ENCODE measurements around the gene CRYBB3.

CRYBB3 gene

DNA sequence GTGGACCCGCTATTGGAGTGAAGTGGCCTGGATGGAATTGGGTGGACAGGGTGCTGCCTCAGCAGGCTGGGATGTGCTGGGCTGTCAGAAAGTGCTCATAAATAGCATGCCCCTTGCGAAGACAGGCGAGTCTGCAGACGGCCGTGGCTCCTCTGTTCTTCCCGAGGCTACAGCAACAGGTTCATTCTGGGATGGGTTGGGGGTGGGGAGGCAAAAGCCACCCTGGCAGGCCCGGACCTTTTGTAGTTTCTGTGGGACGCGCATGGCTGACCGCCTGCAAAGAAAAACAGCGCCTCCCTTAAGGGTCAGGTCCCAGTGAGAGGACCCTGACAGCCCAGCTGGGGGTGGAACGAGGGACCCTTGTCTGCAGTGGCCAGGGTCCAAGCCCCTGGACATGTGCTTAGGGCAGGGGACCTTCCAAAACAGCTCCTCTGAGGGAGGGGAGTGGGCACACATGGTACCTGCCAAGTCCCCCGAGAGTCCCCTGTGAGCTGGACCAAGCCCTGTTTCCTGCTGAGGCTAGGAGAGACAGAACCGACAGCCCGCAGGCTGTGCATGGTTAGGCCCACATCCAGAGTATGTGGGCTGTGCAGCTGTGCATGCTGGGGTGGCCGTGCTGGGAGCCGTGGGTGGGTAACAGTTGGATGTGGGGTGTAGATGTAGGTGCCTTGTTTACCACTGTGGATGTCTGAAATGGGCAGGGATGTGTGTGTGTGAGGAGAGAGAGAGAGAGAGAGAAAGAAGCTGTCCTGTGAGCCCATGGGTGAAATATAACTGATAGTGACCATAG is at the start of gene CRYBB3:
Gene CRYBB3, plus strand, starts transcription at position 128 of the 790 bp plus-strand sequence. CDS start 1,539 bp downstream, outside the sequence.
- FAIRE-seq, result no peak
- DNase-seq (ENCODE audit: insufficient read length, low spot score), result no peak
- TF ChIP-seq, protein P1, sequence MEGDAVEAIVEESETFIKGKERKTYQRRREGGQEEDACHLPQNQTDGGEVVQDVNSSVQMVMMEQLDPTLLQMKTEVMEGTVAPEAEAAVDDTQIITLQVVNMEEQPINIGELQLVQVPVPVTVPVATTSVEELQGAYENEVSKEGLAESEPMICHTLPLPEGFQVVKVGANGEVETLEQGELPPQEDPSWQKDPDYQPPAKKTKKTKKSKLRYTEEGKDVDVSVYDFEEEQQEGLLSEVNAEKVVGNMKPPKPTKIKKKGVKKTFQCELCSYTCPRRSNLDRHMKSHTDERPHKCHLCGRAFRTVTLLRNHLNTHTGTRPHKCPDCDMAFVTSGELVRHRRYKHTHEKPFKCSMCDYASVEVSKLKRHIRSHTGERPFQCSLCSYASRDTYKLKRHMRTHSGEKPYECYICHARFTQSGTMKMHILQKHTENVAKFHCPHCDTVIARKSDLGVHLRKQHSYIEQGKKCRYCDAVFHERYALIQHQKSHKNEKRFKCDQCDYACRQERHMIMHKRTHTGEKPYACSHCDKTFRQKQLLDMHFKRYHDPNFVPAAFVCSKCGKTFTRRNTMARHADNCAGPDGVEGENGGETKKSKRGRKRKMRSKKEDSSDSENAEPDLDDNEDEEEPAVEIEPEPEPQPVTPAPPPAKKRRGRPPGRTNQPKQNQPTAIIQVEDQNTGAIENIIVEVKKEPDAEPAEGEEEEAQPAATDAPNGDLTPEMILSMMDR (IDR thresholded peaks at IDR 0.05; ENCODE audit: insufficient read depth, missing control alignments), result no peak

DNA sequence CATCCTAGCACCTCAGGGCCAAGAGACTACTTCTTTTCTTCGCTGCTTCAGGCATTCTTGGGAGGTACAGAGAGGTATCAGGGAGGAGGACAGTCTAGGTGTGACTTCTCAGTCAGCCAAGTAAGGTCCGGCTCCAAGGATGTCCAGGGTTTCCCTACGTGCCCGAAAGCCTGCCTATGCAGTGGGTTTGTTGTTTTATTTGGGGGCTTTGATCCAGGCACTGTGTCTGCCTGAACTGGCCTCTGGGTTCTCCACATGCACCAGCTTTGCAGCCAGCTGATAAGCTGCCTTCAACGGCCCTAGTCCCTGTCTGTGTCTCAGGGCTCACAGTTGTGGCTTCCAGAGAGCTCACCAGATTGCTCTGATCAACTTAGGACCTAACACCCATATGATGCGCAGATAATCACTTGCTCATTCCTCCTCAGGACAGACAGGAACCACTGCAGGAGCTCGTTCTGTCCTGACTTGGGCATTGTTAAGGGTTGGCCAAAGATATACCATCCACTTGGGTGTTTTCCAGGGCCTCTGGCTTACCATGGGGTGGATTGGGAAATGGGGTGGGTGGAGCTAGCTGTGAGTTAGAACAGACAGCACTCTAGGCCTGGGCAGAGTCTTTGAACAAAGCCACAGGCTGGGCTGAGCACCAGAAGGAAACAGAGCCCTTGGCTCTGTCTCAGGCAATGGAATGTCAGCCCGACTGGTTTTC is 45.5 kb upstream of the CRYBB3 start:
- no peak for FAIRE-seq
- TF ChIP-seq, protein P1 (IDR thresholded peaks at IDR 0.05; ENCODE audit: insufficient read depth, missing control alignments), result no peak
- DNase-seq (ENCODE audit: insufficient read length, low spot score), result no peak

DNA sequence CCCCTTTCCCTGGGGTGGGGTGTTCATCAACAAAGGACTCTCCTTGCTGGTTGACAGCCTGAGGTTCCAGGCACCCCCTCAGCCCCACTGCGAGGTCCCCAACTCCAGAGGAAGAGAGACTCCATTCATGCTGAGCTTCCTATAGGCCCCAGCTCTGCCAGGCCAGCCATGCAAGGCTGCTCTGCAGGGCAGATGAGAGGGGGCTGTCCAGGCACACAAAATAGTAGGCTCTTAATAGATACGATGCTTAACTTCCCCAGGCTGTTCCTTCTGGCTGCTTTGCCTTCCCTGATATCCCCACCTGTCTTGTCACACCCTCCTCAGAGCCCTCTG is 45.0 kb upstream of the CRYBB3 start:
- FAIRE-seq, result no peak
- no peak for DNase-seq (ENCODE audit: insufficient read length, low spot score)
- TF ChIP-seq, protein P1 (IDR thresholded peaks at IDR 0.05; ENCODE audit: insufficient read depth, missing control alignments), result no peak

DNA sequence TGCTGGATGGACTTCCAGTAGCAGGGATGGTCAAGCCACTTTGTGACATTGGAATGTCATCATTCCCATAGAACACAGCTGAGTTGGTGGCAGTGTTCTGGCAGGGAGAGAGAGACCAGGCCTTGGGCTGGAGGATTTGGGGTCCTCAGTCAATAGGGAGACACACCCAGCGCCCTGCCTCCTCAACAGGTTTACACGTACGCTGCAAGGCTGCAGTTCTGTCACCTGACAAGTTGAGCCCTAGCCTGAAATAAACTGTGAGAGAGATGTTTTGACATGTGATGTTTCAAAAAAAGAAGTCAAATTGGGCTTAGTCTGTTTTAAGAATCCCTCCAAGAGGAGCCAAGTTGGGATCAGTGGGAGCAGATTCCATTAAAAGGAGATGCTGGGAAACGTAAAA is 42.9 kb upstream of the CRYBB3 start:
- FAIRE-seq, result no peak
- TF ChIP-seq, protein P1 (IDR thresholded peaks at IDR 0.05; ENCODE audit: insufficient read depth, missing control alignments), result no peak
- no peak for DNase-seq (ENCODE audit: insufficient read length, low spot score)

DNA sequence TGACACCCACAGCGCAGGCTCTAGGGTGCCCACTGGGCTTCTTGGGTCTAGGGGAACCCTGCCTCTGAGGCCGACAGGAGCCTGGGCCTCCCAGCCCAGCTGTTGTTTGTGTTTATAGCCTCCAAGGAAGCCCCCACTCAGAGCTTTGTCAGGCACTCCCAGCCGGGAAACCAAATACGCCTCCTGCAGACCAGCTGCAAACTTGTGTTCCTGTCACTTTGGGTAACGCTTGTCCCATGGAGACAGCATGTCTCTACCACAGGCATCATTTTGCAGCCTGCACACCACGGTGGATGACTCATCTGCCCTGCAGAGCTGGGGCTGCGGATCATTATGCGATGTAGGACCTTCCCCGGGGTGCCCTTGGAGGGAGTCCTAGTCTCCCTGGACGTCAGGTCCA is 40.6 kb upstream of the CRYBB3 start:
- DNase-seq (ENCODE audit: insufficient read length, low spot score) (no peak), FAIRE-seq (no peak)
- TF ChIP-seq, protein P1 (IDR thresholded peaks at IDR 0.05; ENCODE audit: insufficient read depth, missing control alignments), result no peak

DNA sequence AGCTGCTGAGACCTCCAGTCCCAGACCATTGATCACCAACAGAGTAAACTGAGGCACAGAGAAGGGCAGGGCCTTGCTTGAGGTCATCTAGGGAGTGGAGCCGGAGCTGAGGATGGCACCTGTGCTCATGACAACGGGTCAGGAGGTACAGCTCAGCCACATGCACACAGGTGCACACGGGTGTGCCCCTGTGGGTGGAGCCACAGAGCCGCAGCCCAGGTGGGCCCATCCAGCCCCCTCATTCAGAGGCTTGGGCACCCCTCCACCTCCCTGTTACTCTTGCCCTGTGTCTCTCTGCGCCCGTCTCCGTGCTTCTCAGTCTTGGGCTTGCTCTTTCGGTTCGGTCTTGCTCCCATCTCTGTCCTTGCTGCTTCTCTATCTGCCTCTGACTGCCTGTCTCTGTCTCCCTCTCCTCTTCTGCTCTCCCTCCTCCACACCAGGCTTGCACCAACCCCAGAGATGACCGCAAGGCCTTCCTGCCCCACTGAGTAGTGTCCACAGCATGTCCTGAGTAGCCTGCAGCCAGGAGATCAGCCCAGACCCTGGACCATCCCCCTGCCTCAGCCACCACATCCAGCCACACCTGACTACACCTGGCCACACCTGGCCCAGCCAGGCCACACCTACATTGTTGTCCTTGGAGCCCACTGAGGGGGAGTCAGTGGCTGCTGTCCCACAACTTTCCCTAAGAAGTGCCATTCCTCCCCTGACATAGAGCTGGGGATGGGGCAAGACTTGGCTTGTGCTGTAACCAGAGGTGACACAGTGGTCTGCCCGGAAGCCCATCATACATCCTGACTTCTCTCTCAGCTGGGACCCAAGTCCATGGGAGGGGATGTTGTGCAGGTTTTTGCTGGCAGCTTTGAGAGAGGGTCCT is 39.3 kb upstream of the CRYBB3 start:
- TF ChIP-seq, protein P1 (IDR thresholded peaks at IDR 0.05; ENCODE audit: insufficient read depth, missing control alignments), result no peak
- FAIRE-seq, result no peak
- DNase-seq (ENCODE audit: insufficient read length, low spot score), result no peak

Measured in D721Med (cell line).